ENCODE results near the gene SLAMF6. TPM values are rescaled to one million over a fixed set of nuclear protein-coding genes. Genes with fewer than 3 reads are reported as not detected.

The SLAMF6 gene
- total and polyA plus RNA-seq, 4 donors, result 1.2 to 1.5 (median 1.5) TPM; not detected in 1

- Histone ChIP-seq H3K27ac (ENCODE audit: low read depth in 1 of 2, low read length in 2 of 2) (no peak overlapping the region), H3K4me3 (ENCODE audit: low read length in 2 of 2) (no peak overlapping the region), H3K9me3 (ENCODE audit: control insufficient read depth, low read length) (no peaks in the 10 kb centered on the region), H3K4me1 (ENCODE audit: control insufficient read depth in 1 of 2, insufficient read depth in 2 of 2, low read length in 2 of 2) (no peaks in the 10 kb centered on the region), H3K27me3 (ENCODE audit: control insufficient read depth in 1 of 2, insufficient read depth in 2 of 2, low read length in 1 of 2) (no peaks in the 10 kb centered on the region), H3K36me3 (ENCODE audit: control insufficient read depth in 1 of 2, insufficient read depth in 2 of 2, low read length in 1 of 2) (no peaks in the 10 kb centered on the region)
- DNase-seq (no peak), ATAC-seq (ENCODE audit: low FRiP score) (no peak)
- intact Hi-C loops (cut with DNase I), result no loop called here
- WGBS, 2 donors, result 88 to 90% methylated on average over 6 of the region's 6 CpGs
Observed at GRCh38 chr1:160454371-160455152, 68.5 kb downstream of the SLAMF6 start.

- Histone ChIP-seq H3K4me3 (ENCODE audit: low read length in 2 of 2) (no peak overlapping the region), H3K27me3 (ENCODE audit: control insufficient read depth in 1 of 2, insufficient read depth in 2 of 2, low read length in 1 of 2) (no peaks in the 10 kb centered on the region), H3K9me3 (ENCODE audit: control insufficient read depth, low read length) (no peaks in the 10 kb centered on the region), H3K27ac (ENCODE audit: low read depth in 1 of 2, low read length in 2 of 2) (no peak overlapping the region), H3K36me3 (ENCODE audit: control insufficient read depth in 1 of 2, insufficient read depth in 2 of 2, low read length in 1 of 2) (no peaks in the 10 kb centered on the region), H3K4me1 (ENCODE audit: control insufficient read depth in 1 of 2, insufficient read depth in 2 of 2, low read length in 2 of 2) (no peaks in the 10 kb centered on the region)
- DNase-seq (no peak), ATAC-seq (ENCODE audit: low FRiP score) (no peak)
- 78 to 80% methylated on average over 7 of the region's 7 CpGs for WGBS, 2 donors
- intact Hi-C loops (cut with DNase I), result no loop called here
Observed at GRCh38 chr1:160453443-160453842, 69.6 kb downstream of the SLAMF6 start.

- H3K4me3 ChIP-seq (ENCODE audit: low read length in 2 of 2), result no peak overlapping the region
- H3K36me3 ChIP-seq (ENCODE audit: control insufficient read depth in 1 of 2, insufficient read depth in 2 of 2, low read length in 1 of 2), result no peaks in the 10 kb centered on the region
- DNase-seq, result no peak
- H3K4me1 ChIP-seq (ENCODE audit: control insufficient read depth in 1 of 2, insufficient read depth in 2 of 2, low read length in 2 of 2), result no peaks in the 10 kb centered on the region
- intact Hi-C loops (cut with DNase I), result no loop called here
- H3K27me3 ChIP-seq (ENCODE audit: control insufficient read depth in 1 of 2, insufficient read depth in 2 of 2, low read length in 1 of 2), result no peaks in the 10 kb centered on the region
- H3K27ac ChIP-seq (ENCODE audit: low read depth in 1 of 2, low read length in 2 of 2), result no peak overlapping the region
- WGBS, 2 donors, result 66 to 73% methylated on average over 1 of the region's 1 CpG
- no peaks in the 10 kb centered on the region for H3K9me3 ChIP-seq (ENCODE audit: control insufficient read depth, low read length)
- no peak for ATAC-seq (ENCODE audit: low FRiP score)
Observed at GRCh38 chr1:160451859-160452232, 71.2 kb downstream of the SLAMF6 start.

GRCh38 chr1:160451119-160451858, 71.8 kb downstream of the SLAMF6 start:
- Histone ChIP-seq H3K9me3 (ENCODE audit: control insufficient read depth, low read length) (no peaks in the 10 kb centered on the region), H3K4me1 (ENCODE audit: control insufficient read depth in 1 of 2, insufficient read depth in 2 of 2, low read length in 2 of 2) (no peaks in the 10 kb centered on the region), H3K4me3 (ENCODE audit: low read length in 2 of 2) (no peak overlapping the region), H3K27me3 (ENCODE audit: control insufficient read depth in 1 of 2, insufficient read depth in 2 of 2, low read length in 1 of 2) (no peaks in the 10 kb centered on the region), H3K36me3 (ENCODE audit: control insufficient read depth in 1 of 2, insufficient read depth in 2 of 2, low read length in 1 of 2) (no peaks in the 10 kb centered on the region), H3K27ac (ENCODE audit: low read depth in 1 of 2, low read length in 2 of 2) (no peak overlapping the region)
- ATAC-seq (ENCODE audit: low FRiP score) (no peak), DNase-seq (no peak)
- intact Hi-C loops (cut with DNase I), result no loop called here
- WGBS, 2 donors, result 69 to 74% methylated on average over 7 of the region's 7 CpGs

- 82 to 86% methylated on average over 2 of the region's 2 CpGs for WGBS, 2 donors
- H3K27ac ChIP-seq (ENCODE audit: low read depth in 1 of 2, low read length in 2 of 2), result no peak overlapping the region
- no peaks in the 10 kb centered on the region for H3K9me3 ChIP-seq (ENCODE audit: control insufficient read depth, low read length)
- no peaks in the 10 kb centered on the region for H3K27me3 ChIP-seq (ENCODE audit: control insufficient read depth in 1 of 2, insufficient read depth in 2 of 2, low read length in 1 of 2)
- H3K4me3 ChIP-seq (ENCODE audit: low read length in 2 of 2), result no peak overlapping the region
- no peak for ATAC-seq (ENCODE audit: low FRiP score)
- H3K4me1 ChIP-seq (ENCODE audit: control insufficient read depth in 1 of 2, insufficient read depth in 2 of 2, low read length in 2 of 2), result no peaks in the 10 kb centered on the region
- DNase-seq, result no peak
- intact Hi-C loops (cut with DNase I), result no loop called here
- H3K36me3 ChIP-seq (ENCODE audit: control insufficient read depth in 1 of 2, insufficient read depth in 2 of 2, low read length in 1 of 2), result no peaks in the 10 kb centered on the region
Observed at GRCh38 chr1:160449494-160449893, 73.6 kb downstream of the SLAMF6 start.

GRCh38 chr1:160446945-160447600, 76.0 kb downstream of the SLAMF6 start:
- WGBS, 2 donors, result 52 to 55% methylated on average over 8 of the region's 8 CpGs
- Histone ChIP-seq H3K36me3 (ENCODE audit: control insufficient read depth in 1 of 2, insufficient read depth in 2 of 2, low read length in 1 of 2) (no peaks in the 10 kb centered on the region), H3K4me3 (ENCODE audit: low read length in 2 of 2) (no peak overlapping the region), H3K27me3 (ENCODE audit: control insufficient read depth in 1 of 2, insufficient read depth in 2 of 2, low read length in 1 of 2) (no peaks in the 10 kb centered on the region), H3K4me1 (ENCODE audit: control insufficient read depth in 1 of 2, insufficient read depth in 2 of 2, low read length in 2 of 2) (no peaks in the 10 kb centered on the region), H3K27ac (ENCODE audit: low read depth in 1 of 2, low read length in 2 of 2) (no peak overlapping the region), H3K9me3 (ENCODE audit: control insufficient read depth, low read length) (no peaks in the 10 kb centered on the region)
- ATAC-seq (ENCODE audit: low FRiP score) (no peak), DNase-seq (no peak)
- intact Hi-C loops (cut with DNase I), result no loop called here

GRCh38 chr1:160439718-160440117, 83.3 kb downstream of the SLAMF6 start:
- Histone ChIP-seq H3K4me1 (ENCODE audit: control insufficient read depth in 1 of 2, insufficient read depth in 2 of 2, low read length in 2 of 2) (no peaks in the 10 kb centered on the region), H3K4me3 (ENCODE audit: low read length in 2 of 2) (no peak overlapping the region), H3K27me3 (ENCODE audit: control insufficient read depth in 1 of 2, insufficient read depth in 2 of 2, low read length in 1 of 2) (no peaks in the 10 kb centered on the region), H3K27ac (ENCODE audit: low read depth in 1 of 2, low read length in 2 of 2) (no peak overlapping the region), H3K9me3 (ENCODE audit: control insufficient read depth, low read length) (no peaks in the 10 kb centered on the region), H3K36me3 (ENCODE audit: control insufficient read depth in 1 of 2, insufficient read depth in 2 of 2, low read length in 1 of 2) (no peaks in the 10 kb centered on the region)
- no peak for DNase-seq
- 46 to 70% methylated on average over 2 of the region's 2 CpGs for WGBS, 2 donors
- ATAC-seq (ENCODE audit: low FRiP score), result no peak
- intact Hi-C loops (cut with DNase I), result no loop called here

- ATAC-seq (ENCODE audit: low FRiP score) (no peak), DNase-seq (no peak)
- Histone ChIP-seq H3K36me3 (ENCODE audit: control insufficient read depth in 1 of 2, insufficient read depth in 2 of 2, low read length in 1 of 2) (no peaks in the 10 kb centered on the region), H3K4me3 (ENCODE audit: low read length in 2 of 2) (no peak overlapping the region), H3K27me3 (ENCODE audit: control insufficient read depth in 1 of 2, insufficient read depth in 2 of 2, low read length in 1 of 2) (peaks cover 0 to 2% of the 10 kb centered on the region in 2 donors), H3K27ac (ENCODE audit: low read depth in 1 of 2, low read length in 2 of 2) (no peak overlapping the region), H3K9me3 (ENCODE audit: control insufficient read depth, low read length) (no peaks in the 10 kb centered on the region), H3K4me1 (ENCODE audit: control insufficient read depth in 1 of 2, insufficient read depth in 2 of 2, low read length in 2 of 2) (no peaks in the 10 kb centered on the region)
- intact Hi-C loops (cut with DNase I), result no loop called here
- 76 to 84% methylated on average over 2 of the region's 2 CpGs for WGBS, 2 donors
Observed at GRCh38 chr1:160438935-160439334, 84.1 kb downstream of the SLAMF6 start.

All from aorta (tissue), 5 donors.